Measurements from ENCODE around the gene QRFPR. TPM values are rescaled to one million over a fixed set of nuclear protein-coding genes. Genes with fewer than 3 reads are reported as not detected.

QRFPR gene
- total and polyA plus RNA-seq, 8 donors = 0.86 to 3.5 (median 2.3) TPM; not detected in 2

DNA sequence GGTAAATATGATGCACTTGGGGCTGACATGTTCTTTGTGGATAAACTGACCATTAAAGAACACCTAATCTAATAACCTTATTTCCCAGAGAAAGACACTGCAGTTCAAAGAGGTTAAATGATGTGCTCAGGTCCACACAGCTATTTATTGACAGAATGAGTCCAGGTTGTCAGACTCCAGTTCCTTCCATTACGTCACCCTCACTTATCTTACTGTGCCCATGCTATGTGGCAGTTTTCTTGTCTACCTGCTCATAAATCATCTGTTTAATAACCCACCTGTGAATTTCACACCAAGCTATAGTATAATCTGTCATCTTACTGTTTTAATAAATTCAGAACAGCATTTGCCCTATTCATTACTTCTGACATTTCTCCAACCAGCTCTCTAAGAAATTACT lies 36.7 kb downstream of the QRFPR start:
- no peaks in the 10 kb centered on the region for H3K27me3 ChIP-seq
- no peak for TF ChIP-seq CTCF (IDR thresholded peaks at IDR 0.05)
- no peak overlapping the region for H3K27ac ChIP-seq
- no peak for ATAC-seq
- H3K36me3 ChIP-seq = no peaks in the 10 kb centered on the region
- H3K9me3 ChIP-seq = no peaks in the 10 kb centered on the region
- H3K4me1 ChIP-seq = no peaks in the 10 kb centered on the region
- intact Hi-C loops (cut with DNase I) = no loop called here
- no peak for DNase-seq
- no peak overlapping the region for H3K4me3 ChIP-seq

DNA sequence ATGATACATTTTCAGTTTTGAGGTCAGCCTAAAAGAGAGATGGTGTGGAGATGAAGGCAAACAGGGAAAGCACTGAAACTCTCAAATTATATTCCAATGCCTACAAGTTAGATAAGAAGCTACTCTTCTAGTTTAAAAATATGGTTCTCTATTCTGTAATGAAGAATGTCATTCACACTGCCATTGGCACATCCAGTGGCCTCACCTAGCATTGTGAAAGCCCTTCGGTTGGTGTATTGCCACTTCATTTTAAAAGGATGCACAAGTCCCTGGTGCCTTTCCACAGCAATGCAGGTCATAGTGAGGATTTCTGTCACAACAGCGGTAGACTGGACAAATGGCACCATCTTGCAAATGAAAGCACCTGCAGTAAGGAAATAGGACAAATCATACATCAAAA lies 40.6 kb downstream of the QRFPR start:
- no peaks in the 10 kb centered on the region for H3K27me3 ChIP-seq
- H3K36me3 ChIP-seq = no peaks in the 10 kb centered on the region
- TF ChIP-seq CTCF (IDR thresholded peaks at IDR 0.05) = no peak
- intact Hi-C loops (cut with DNase I) = no loop called here
- no peak overlapping the region for H3K27ac ChIP-seq
- H3K4me3 ChIP-seq = no peak overlapping the region
- H3K4me1 ChIP-seq = no peaks in the 10 kb centered on the region
- H3K9me3 ChIP-seq = no peaks in the 10 kb centered on the region
- no peak for DNase-seq
- no peak for ATAC-seq

DNA sequence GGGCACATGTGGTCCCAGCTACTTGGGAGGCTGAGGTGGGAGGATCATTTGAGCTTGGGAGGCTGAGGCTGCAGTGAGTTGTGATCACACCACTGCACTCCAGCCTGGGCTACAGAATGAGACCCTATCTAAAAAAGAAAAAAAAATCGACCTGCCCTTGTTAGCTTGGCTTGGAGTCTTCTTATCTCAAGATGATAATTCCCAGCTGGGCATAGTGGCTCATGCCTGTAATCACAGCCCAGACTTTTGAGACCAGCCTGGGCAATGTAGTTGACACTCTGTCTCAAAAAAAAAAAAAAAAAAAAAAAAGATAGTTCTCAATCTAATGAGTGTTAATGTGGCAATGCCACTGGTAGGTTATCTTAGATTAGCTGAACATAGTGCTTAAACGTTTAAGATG lies 41.0 kb downstream of the QRFPR start:
- TF ChIP-seq CTCF (IDR thresholded peaks at IDR 0.05) = no peak
- intact Hi-C loops (cut with DNase I) = no loop called here
- DNase-seq (no peak), ATAC-seq (no peak)
- H3K27ac ChIP-seq = no peak overlapping the region
- no peaks in the 10 kb centered on the region for H3K36me3 ChIP-seq
- H3K4me1 ChIP-seq = no peaks in the 10 kb centered on the region
- H3K9me3 ChIP-seq = no peaks in the 10 kb centered on the region
- no peak overlapping the region for H3K4me3 ChIP-seq
- no peaks in the 10 kb centered on the region for H3K27me3 ChIP-seq

DNA sequence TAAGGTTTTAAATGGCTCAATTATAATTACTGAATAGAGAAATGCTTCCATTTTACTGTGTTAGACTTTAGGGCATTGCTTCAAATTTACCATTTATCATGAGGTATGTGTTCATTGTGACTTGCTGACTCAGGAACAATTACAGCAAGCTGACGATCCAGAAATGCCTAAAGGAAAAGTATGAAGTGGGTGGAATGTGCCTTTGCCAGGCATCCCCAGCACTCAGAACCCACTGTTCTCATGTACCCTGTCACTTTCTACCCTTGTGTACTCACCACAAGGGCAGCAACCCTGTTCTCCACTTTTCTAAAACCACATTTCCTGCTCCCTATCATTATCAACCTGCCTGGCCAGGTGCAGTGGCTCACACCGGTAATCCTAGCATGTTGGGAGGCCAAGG lies 41.5 kb downstream of the QRFPR start:
- ATAC-seq = no peak
- DNase-seq = no peak
- intact Hi-C loops (cut with DNase I) = no loop called here
- Histone ChIP-seq H3K4me1 (no peaks in the 10 kb centered on the region), H3K27ac (no peak overlapping the region), H3K36me3 (no peaks in the 10 kb centered on the region), H3K27me3 (no peaks in the 10 kb centered on the region), H3K9me3 (no peaks in the 10 kb centered on the region), H3K4me3 (no peak overlapping the region)
- no peak for TF ChIP-seq CTCF (IDR thresholded peaks at IDR 0.05)

- DNase-seq (no peak), ATAC-seq (no peak)
- Histone ChIP-seq H3K4me1 (no peaks in the 10 kb centered on the region), H3K27me3 (no peaks in the 10 kb centered on the region), H3K9me3 (no peaks in the 10 kb centered on the region), H3K4me3 (no peak overlapping the region), H3K36me3 (no peaks in the 10 kb centered on the region), H3K27ac (no peak overlapping the region)
- intact Hi-C loops (cut with DNase I) = no loop called here
- no peak for TF ChIP-seq CTCF (IDR thresholded peaks at IDR 0.05)
Observed at GRCh38 chr4:121338518-121338917, 42.3 kb downstream of the QRFPR start.
